HepG2 (cell line): Measurements from ENCODE around the gene OR9A4. TPM values are rescaled to one million over a fixed set of nuclear protein-coding genes. Genes with fewer than 3 reads are reported as not detected.

Experiments
- ATAC-seq: fragments of 200-7000 bp; cut with Tn5 transposase; 3 replicates; pipeline ENCODE4 v1.9.1; 2020; ENCODE audit warnings: mild to moderate bottlenecking, moderate library complexity
- BruUV-seq: library from RNA; stranded (reverse); fragments of 400-500 nt; replicated peaks from 2 replicates; lab custom pipeline; 2021; lab: Mats Ljungman, UMichigan
- CTCF ChIA-PET: fragments of 300-600 bp; formaldehyde crosslinking; extraction: SDS; loops from one replicate; lab custom pipeline; 2021; ENCODE audit warnings: low total read pairs, inconsistent platforms, low intra/inter-chr PET ratio; lab: Yijun Ruan, JAX
- POLR2A ChIA-PET: fragments of 350-600 bp; sonication (Branson Sonifier 250); formaldehyde crosslinking; loops from one replicate; lab custom pipeline; 2020; ENCODE audit warnings: antibody characterized with exemption, inconsistent platforms; lab: Yijun Ruan, JAX
- DNase-seq: peaks from one replicate; pipeline ENCODE4 v3.0.0-alpha.2; 2015; ENCODE audit warnings: low spot score
- FAIRE-seq: peaks from 3 replicates; lab custom pipeline; 2011; peaks lifted over from hg19 to GRCh38; lab: Jason Lieb, UNC
- H2AFZ ChIP-seq: one replicate; pipeline ENCODE4 v1.6.1; 2011; ENCODE audit warnings: low read length, inconsistent platforms
- H3K27ac ChIP-seq: fragments of 300-600 bp; 3 replicates; pipeline ENCODE4 v1.8.0; 2011; ENCODE audit warnings: mixed run types, mild to moderate bottlenecking, mixed read lengths, low read length, inconsistent platforms; ENCODE audit not compliant: insufficient read depth; ENCODE audit errors: extremely low read length
- H3K27me3 ChIP-seq, 2 experiments: fragments of 200-600 bp in 1 of 2; 2 replicates in 1 of 2; 3 replicates in 1 of 2; pipeline versions ENCODE4 v1.6.0 to v1.8.0; 2011; ENCODE audit warnings: low read length in 2 of 2, mild to moderate bottlenecking in 2 of 2, moderate library complexity in 2 of 2, inconsistent platforms in 1 of 2; ENCODE audit not compliant: insufficient read depth in 2 of 2, control insufficient read depth in 1 of 2
- H3K36me3 ChIP-seq, 2 experiments: fragments of 200-600 bp in 1 of 2; replicated peaks in 1 of 2; 2 replicates in 1 of 2; 3 replicates in 1 of 2; pipeline versions ENCODE4 v1.5.1 to v1.8.0; 2011; ENCODE audit warnings: low read length in 2 of 2, inconsistent platforms in 1 of 2; ENCODE audit not compliant: insufficient read depth in 2 of 2, control insufficient read depth in 1 of 2
- H3K4me1 ChIP-seq: 2 replicates; pipeline ENCODE4 v1.5.1; 2012; ENCODE audit warnings: low read length, inconsistent platforms; ENCODE audit not compliant: insufficient read depth
- H3K4me2 ChIP-seq: 2 replicates; pipeline ENCODE4 v1.6.0; 2011; ENCODE audit warnings: low read depth, low read length, inconsistent platforms
- H3K4me3 ChIP-seq, 3 experiments: fragments of 200-600 bp in 1 of 3; sonication (generic), shearing (Covaris generic) in 1 of 3; replicated peaks in 1 of 3; 2 replicates each; pipeline ENCODE4 v1.5.1; 2011 to 2016; ENCODE audit warnings: low read length in 3 of 3, inconsistent platforms in 2 of 3, low read depth in 2 of 3, mild to moderate bottlenecking in 2 of 3, control low read depth in 1 of 3, mixed read lengths in 1 of 3; ENCODE audit not compliant: insufficient read depth in 1 of 3
- H3K79me2 ChIP-seq: one replicate; pipeline ENCODE4 v1.6.1; 2011; ENCODE audit warnings: low read length, inconsistent platforms; ENCODE audit not compliant: insufficient read depth
- H3K9ac ChIP-seq: 2 replicates; pipeline ENCODE4 v1.6.0; 2011; ENCODE audit warnings: mild to moderate bottlenecking, low read depth, low read length, inconsistent platforms; ENCODE audit not compliant: insufficient read depth
- H3K9me3 ChIP-seq: 2 replicates; pipeline ENCODE4 v1.5.1; 2012; ENCODE audit warnings: mild to moderate bottlenecking, low read length
- H4K20me1 ChIP-seq: 2 replicates; pipeline ENCODE4 v1.6.0; 2011; ENCODE audit warnings: inconsistent platforms, mild to moderate bottlenecking, low read length, moderate library complexity; ENCODE audit not compliant: insufficient read depth
- DR1 ChIP-seq: sonication (generic); formaldehyde crosslinking; IDR thresholded peaks from 2 replicates; pipeline ENCODE4 v1.8.0; 2021; ENCODE audit warnings: mild to moderate bottlenecking, missing genetic modification reagents, inconsistent platforms
- FLYWCH1 ChIP-seq: sonication (generic); formaldehyde crosslinking; IDR thresholded peaks from 2 replicates; pipeline ENCODE4 v1.8.1; 2023; ENCODE audit warnings: mild to moderate bottlenecking, missing genetic modification reagents
- FOXM1 ChIP-seq: sonication (generic); formaldehyde crosslinking; IDR thresholded peaks from 2 replicates; pipeline ENCODE4 v1.5.0; 2020; ENCODE audit warnings: missing genetic modification reagents
- HNRNPL ChIP-seq: fragments of 200-400 bp; formaldehyde crosslinking; IDR thresholded peaks from 2 replicates; pipeline ENCODE4 v1.6.1; 2017; ENCODE audit warnings: mild to moderate bottlenecking, low read depth, low read length
- KAT8 ChIP-seq: IDR thresholded peaks from 2 replicates; pipeline ENCODE4 v1.6.1; 2016; ENCODE audit warnings: missing genetic modification reagents, missing compliant biosample characterization
- KDM6A ChIP-seq: IDR thresholded peaks from 2 replicates; pipeline ENCODE4 v1.6.1; 2016; ENCODE audit warnings: low read depth
- LCORL ChIP-seq, 2 experiments: fragments of 450-650 bp in 1 of 2; sonication (generic) in 1 of 2; formaldehyde crosslinking in 1 of 2; IDR thresholded peaks; 2 replicates each; pipeline versions ENCODE4 v1.5.0 to v1.6.1; 2017 to 2020; ENCODE audit warnings: antibody characterized with exemption in 1 of 2, missing genetic modification reagents in 1 of 2
- PAWR ChIP-seq: sonication (generic); formaldehyde crosslinking; IDR thresholded peaks from 2 replicates; pipeline ENCODE4 v1.4.0; 2020; ENCODE audit warnings: missing genetic modification reagents, mild to moderate bottlenecking, borderline replicate concordance
- PCBP2 ChIP-seq: fragments of 200-400 bp; formaldehyde crosslinking; optimal IDR thresholded peaks from 2 replicates; pipeline ENCODE3; 2018; ENCODE audit warnings: low read length, low read depth; ENCODE audit not compliant: poor library complexity, severe bottlenecking
- REL ChIP-seq: sonication (generic); formaldehyde crosslinking; conservative IDR thresholded peaks from 2 replicates; pipeline ENCODE4 v1.8.0; 2022; ENCODE audit warnings: mild to moderate bottlenecking, missing genetic modification reagents, moderate library complexity
- SRF ChIP-seq: IDR thresholded peaks from 2 replicates; pipeline ENCODE4 v1.6.1; 2011; ENCODE audit warnings: mild to moderate bottlenecking, low read depth, low read length, moderate library complexity
- ZBED4 ChIP-seq: sonication (generic); formaldehyde crosslinking; IDR thresholded peaks from 2 replicates; pipeline ENCODE4 v1.4.0; 2020; ENCODE audit warnings: missing genetic modification reagents, borderline replicate concordance
- ZBTB34 ChIP-seq: sonication (generic); formaldehyde crosslinking; IDR thresholded peaks from 2 replicates; pipeline ENCODE4 v1.8.0; 2022; ENCODE audit warnings: mild to moderate bottlenecking, missing genetic modification reagents
- ZNF317 ChIP-seq: sonication (generic); formaldehyde crosslinking; IDR thresholded peaks from 2 replicates; pipeline ENCODE4 v1.5.0; 2020; ENCODE audit warnings: mild to moderate bottlenecking, missing genetic modification reagents
- ZNF558 ChIP-seq: sonication (generic); formaldehyde crosslinking; IDR thresholded peaks from 2 replicates; pipeline ENCODE4 v1.9.0; 2022; ENCODE audit warnings: mild to moderate bottlenecking, missing genetic modification reagents, borderline replicate concordance
- WGBS: methylation state at CpG from one replicate; pipeline ENCODE4 v1.1.6; 2017; ENCODE audit warnings: low lambda C conversion rate; 5-methylcytosine and 5-hydroxymethylcytosine counted together
- in situ Hi-C: cut with HindIII; loops from 2 replicates; pipeline ENCODE4 v1.10.0; 2017; ENCODE audit warnings: low pct_unique_long_range_greater_than_20kb; ENCODE audit not compliant: extremely low pct_ligation_motif_present
- intact Hi-C: fragments of 100-400 bp; cut with micrococcal nuclease; formaldehyde crosslinking; loops from one replicate; pipeline ENCODE4 v1.10.0; 2022; ENCODE audit not compliant: unreplicated experiment
- polyA plus RNA-seq, 8 experiments: library from polyadenylated mRNA; depleted of rRNA in 3 of 8; stranded (reverse) in 7 of 8; unstranded in 1 of 8; fragments of >200 nt; fragmentation: Illumina TruSeq in 4 of 8; extraction: Trizol in 4 of 8; gene quantifications; 2 replicates each; pipeline versions ENCODE4 v1.2.1 to v1.2.3, GENCODE V29; 2011 to 2016; ENCODE audit warnings: low read depth in 4 of 8, missing spikeins in 1 of 8, mixed read lengths in 1 of 8; ENCODE audit not compliant: insufficient read depth in 1 of 8
- total RNA-seq, 5 experiments: library from RNA; depleted of rRNA; stranded (reverse); fragments of >200 nt; fragmentation: Illumina TruSeq; extraction: Trizol; gene quantifications; 2 replicates each; pipeline ENCODE4 v1.2.3, GENCODE V29; 2016; ENCODE audit warnings: low read depth in 1 of 5
- TF ChIP-seq, protein P1 (sequence below): fragments of 450-650 bp; IDR thresholded peaks from 2 replicates; pipeline ENCODE4 v1.6.1; 2016
- TF ChIP-seq, protein P2 (sequence below): sonication (generic); formaldehyde crosslinking; IDR thresholded peaks from 2 replicates; pipeline ENCODE4 v1.8.0; 2022; ENCODE audit warnings: missing genetic modification reagents, mild to moderate bottlenecking, moderate library complexity, borderline replicate concordance

Gene OR9A4
- total and polyA plus RNA-seq, 2 of the 13 experiments (the other 11 are each of a cell fraction or from before 2014, with no cell fraction given), result not detected

DNA sequence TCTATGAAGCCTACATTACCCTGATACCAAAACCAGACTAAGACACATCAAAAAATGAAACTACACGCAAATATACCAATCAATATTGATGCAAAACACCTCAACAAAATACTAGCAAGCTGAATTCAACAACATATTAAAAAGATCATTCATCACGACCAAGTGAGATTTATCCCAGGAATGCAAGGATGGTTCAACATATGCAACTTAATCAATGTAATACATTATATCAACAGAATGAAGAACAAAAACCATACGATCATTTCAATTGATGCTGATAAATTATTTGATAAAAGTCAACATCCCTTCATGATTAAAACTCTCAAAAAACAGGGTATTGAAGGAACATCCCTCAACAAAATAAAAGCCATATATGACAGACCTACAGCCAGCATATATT lies 24.9 kb downstream of the OR9A4 start:
- ATAC-seq, result no peak
- FAIRE-seq, result no peak
- Histone ChIP-seq H3K4me3 (no peak overlapping the region), H2AFZ (no peak overlapping the region), H3K79me2 (no peaks in the 10 kb centered on the region), H3K27ac (no peak overlapping the region), H3K9ac (no peak overlapping the region), H3K36me3 (no peaks in the 10 kb centered on the region), H3K4me2 (no peak overlapping the region), H3K27me3 (no peaks in the 10 kb centered on the region), H3K4me1 (no peaks in the 10 kb centered on the region), H4K20me1 (no peaks in the 10 kb centered on the region), H3K9me3 (peaks cover 12% of the 10 kb centered on the region)
- DNase-seq, result no peak
- no TSS peak for BruUV-seq
- 1% methylated on average over 3 of the region's 3 CpGs for WGBS
- intact Hi-C loops, result no loop called here
- ChIA-PET CTCF (no interaction called here), POLR2A (no interaction called here)
- in situ Hi-C loops, result no loop called here
- TF ChIP-seq, protein P1, sequence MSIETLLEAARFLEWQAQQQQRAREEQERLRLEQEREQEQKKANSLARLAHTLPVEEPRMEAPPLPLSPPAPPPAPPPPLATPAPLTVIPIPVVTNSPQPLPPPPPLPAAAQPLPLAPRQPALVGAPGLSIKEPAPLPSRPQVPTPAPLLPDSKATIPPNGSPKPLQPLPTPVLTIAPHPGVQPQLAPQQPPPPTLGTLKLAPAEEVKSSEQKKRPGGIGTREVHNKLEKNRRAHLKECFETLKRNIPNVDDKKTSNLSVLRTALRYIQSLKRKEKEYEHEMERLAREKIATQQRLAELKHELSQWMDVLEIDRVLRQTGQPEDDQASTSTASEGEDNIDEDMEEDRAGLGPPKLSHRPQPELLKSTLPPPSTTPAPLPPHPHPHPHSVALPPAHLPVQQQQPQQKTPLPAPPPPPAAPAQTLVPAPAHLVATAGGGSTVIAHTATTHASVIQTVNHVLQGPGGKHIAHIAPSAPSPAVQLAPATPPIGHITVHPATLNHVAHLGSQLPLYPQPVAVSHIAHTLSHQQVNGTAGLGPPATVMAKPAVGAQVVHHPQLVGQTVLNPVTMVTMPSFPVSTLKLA, result no peak
- TF ChIP-seq ZBED4 (CRISPR knock-in tag), result no peak
- no peak for TF ChIP-seq SRF
- no peak for TF ChIP-seq KAT8
- no peak for TF ChIP-seq PAWR
- TF ChIP-seq FOXM1, result no peak
- TF ChIP-seq REL (CRISPR knock-in tag), result no peak
- TF ChIP-seq ZBTB34 (CRISPR knock-in tag), result no peak
- TF ChIP-seq PCBP2, result no peak
- no peak for TF ChIP-seq FLYWCH1 (CRISPR knock-in tag)
- TF ChIP-seq, protein P2, sequence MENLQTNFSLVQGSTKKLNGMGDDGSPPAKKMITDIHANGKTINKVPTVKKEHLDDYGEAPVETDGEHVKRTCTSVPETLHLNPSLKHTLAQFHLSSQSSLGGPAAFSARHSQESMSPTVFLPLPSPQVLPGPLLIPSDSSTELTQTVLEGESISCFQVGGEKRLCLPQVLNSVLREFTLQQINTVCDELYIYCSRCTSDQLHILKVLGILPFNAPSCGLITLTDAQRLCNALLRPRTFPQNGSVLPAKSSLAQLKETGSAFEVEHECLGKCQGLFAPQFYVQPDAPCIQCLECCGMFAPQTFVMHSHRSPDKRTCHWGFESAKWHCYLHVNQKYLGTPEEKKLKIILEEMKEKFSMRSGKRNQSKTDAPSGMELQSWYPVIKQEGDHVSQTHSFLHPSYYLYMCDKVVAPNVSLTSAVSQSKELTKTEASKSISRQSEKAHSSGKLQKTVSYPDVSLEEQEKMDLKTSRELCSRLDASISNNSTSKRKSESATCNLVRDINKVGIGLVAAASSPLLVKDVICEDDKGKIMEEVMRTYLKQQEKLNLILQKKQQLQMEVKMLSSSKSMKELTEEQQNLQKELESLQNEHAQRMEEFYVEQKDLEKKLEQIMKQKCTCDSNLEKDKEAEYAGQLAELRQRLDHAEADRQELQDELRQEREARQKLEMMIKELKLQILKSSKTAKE (CRISPR knock-in tag), result no peak
- no peak for TF ChIP-seq HNRNPL
- TF ChIP-seq LCORL (IDR thresholded peaks at IDR 0.05), result no peak
- no peak for TF ChIP-seq LCORL (CRISPR knock-in tag; IDR thresholded peaks at IDR 0.05)
- TF ChIP-seq KDM6A (CRISPR knock-in tag), result no peak
- TF ChIP-seq ZNF317 (CRISPR knock-in tag), result no peak
- no peak for TF ChIP-seq ZNF558 (CRISPR knock-in tag)
- TF ChIP-seq DR1 (CRISPR knock-in tag), result no peak
